OCI-M2 (cell line): Measurements from ENCODE around the gene TMEM204.

ENCODE experiments used
- DNase-seq: peaks from one replicate; lab custom pipeline; 2025; ENCODE audit not compliant: unreplicated experiment; lab: John Stamatoyannopoulos, UW

Gene TMEM204

DNA sequence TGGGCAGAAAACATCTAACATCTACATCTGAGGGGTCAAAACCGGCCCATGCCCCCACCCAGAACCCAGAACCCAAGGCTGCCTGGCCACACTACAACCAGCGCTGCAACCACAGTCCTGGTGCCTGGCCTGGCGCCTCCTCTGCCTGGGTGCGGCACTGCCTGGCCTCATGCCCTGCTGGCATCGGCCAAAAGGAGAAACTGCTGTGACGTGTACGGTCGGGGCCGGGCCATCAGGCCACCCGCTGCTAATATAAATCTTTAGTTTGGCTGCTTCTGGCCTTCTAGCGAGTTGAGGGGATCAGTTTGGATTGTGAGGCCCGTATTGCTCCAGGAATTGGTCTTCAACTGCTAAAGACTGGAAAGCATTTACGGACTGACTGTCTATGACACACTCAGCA, 22.8 kb downstream of the TMEM204 start:
- no peak for DNase-seq

- DNase-seq: no peak
These were observed 23.6 kb downstream of the TMEM204 start for GRCh38 chr16:1557074-1557473.

GRCh38 chr16:1557576-1557975, 24.1 kb downstream of the TMEM204 start:
- DNase-seq: no peak

GRCh38 chr16:1559446-1559975, 26.0 kb downstream of the TMEM204 start:
- DNase-seq: no peak

- DNase-seq: no peak
These were observed 26.7 kb downstream of the TMEM204 start for GRCh38 chr16:1560153-1560552.

DNA sequence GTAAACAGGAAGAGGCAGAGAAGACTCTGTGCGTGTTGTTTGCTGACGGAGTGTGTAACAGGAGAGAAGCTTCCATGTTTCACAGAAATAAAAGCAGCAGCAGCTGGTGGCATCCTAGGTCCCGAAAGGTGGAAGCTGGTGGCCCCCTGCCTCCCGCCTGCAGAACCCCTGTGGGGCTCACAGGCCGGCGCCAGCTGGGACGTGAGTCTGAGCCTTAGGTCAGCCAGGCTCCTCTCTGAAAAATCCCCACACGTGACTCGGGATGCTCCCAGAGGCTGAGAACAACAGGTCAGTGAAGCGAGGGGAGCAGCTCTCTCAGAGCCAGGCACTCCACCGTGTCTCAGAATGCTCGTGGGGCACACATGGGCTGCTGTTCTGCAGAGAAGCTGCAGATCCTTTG, 27.4 kb downstream of the TMEM204 start:
- DNase-seq: no peak

- no peak for DNase-seq
These were observed 27.8 kb downstream of the TMEM204 start for GRCh38 chr16:1561266-1561665.

DNA sequence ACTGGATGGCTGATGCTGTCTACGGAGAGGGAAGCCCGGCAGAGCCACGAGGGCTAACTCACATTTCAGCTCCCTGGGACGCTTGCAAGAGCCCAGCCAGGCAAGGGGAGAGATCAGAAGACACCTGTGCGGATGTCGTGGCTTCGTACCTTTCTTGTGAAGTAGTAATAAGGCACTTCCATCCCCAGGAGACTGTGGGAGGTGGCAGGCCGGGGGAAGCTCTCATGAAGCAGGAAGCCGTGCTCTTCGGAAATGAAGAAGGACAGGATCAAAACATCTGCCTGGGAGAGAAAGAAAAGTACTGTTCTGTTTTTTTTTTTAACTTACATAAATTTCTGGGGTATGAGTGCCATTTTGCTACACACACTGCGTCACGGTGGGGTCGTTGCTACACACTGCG, 28.4 kb downstream of the TMEM204 start:
- DNase-seq: no peak

DNA sequence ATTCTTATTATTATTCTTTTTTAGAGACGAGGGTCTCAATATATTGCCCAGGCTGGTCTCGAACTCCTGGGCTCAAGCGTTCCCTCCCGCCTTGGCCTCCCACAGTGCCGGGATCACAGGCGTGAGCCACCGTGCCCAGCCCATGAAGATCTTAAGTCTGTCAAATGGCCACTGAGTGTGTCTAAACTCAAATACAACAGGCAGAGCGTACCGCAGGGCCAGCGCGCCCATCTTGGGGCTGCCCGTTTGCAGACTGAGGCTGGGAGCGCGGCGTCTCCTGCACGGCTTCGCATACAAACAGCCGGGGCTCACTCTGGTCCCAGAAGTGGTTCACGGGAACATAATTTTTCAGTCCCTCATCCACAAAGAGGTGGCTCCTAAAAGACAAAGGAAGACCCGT, 30.3 kb downstream of the TMEM204 start:
- DNase-seq: no peak

GRCh38 chr16:1564325-1564724, 30.9 kb downstream of the TMEM204 start:
- no peak for DNase-seq

GRCh38 chr16:1565083-1565805, 31.8 kb downstream of the TMEM204 start:
- no peak for DNase-seq

- DNase-seq: no peak
These were observed 34.5 kb downstream of the TMEM204 start for GRCh38 chr16:1567988-1568387.

DNA sequence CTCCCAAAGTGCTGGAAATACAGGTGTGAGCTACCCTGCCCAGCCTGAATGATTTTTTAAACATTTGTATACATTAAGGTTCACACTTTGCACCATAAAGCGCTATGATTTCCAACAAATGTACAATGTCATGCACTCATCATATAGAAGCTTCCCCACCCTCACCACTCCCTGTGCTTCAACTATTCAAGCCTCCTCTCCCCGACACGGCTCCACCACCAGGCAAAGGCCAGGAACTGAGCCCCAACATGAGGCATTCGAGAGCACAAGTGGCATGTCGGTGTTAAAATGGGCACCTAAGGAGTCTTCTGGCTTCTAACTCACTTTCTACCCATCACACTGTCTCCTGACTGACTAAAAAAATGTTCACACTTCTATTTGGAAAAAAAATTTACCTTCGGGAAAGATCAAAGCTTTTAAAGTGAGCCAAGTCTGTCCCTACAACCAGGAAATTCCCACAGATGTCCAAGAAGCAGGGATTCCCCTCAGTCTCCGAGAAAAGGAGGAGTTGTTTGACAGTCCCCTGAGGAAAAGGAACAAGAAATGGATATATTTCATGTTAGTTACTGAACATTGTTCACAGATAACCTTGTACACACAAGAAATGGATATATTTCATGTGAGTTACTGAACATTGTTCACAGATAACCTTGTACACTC, 37.7 kb downstream of the TMEM204 start:
- DNase-seq: no peak

GRCh38 chr16:1572673-1573072, 39.2 kb downstream of the TMEM204 start:
- no peak for DNase-seq

DNA sequence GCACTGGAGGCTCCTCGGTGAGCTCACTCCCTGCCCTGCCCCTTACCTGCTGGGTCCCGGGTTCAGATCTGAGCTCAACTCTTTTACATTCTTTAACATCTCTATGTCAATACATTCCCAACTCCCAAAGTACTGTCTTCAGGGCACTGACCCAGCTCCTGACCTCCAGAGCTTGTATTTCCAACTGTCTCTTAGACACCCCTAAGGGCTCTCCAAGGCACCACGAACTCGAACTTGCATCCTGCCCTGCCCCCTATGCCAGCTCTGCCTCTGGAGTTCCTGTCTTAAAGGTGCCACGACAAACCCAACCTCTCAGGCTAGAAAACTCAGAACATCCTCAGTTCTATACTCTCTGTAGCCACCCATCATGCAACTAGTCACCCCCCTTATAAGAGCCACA, 39.8 kb downstream of the TMEM204 start:
- DNase-seq: no peak

DNA sequence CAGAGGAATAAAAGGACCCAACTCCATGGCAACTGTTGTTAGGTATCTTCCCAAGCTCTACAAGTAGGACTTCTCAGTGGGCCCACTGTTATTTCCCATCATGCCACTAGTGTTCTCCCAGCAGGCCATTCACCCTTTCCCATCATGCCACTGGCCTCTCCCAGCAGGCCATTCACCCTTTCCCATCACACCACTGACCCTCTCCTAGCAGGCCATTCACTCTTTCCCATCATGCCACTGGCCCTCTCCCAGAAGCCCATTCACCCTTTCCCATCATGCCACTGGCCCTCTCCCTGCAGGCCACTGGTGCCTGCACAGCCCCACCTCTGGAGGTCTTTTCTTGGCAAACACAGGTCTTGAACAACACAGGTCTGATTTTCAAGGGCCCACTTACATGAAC, 42.1 kb downstream of the TMEM204 start:
- DNase-seq: no peak

DNA sequence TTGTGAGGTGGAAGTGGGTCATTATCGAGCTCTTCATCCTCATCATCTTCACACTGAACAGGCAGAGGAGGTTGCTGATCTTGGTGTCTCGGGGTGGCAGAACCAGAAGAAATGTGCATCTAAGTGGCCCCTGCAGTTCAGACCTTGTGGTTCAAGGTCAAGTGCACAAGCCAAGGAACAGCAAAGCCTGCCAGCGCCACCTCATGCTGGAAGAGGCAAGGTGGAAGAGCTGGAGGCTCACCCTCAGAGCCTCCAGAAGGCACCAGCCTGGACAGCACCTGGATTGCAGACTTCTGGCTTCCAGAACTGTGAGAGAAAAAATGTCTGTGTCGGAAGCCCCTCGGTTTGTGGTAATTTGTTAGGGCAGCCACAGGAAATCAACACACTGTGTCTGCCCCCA, 45.7 kb downstream of the TMEM204 start:
- DNase-seq: no peak

DNA sequence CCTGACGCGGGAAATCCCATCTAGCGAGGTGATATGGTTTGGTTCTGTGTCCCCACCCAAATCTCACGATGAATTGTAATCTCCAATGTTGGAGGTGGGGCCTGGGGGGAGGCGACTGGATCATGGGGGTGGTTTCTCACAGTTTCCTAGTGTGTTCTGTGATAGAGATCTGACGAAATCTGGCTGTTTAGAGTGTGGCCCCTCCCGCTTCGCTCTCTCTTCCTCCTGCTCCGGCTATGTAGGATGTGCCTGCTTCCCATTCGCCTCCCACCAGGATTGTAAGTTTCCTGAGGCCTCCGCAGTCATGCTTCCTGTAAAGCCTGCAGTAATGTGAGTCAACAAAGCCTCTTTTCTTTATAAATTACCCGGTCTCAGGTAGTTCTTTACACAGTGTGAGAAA, 46.8 kb downstream of the TMEM204 start:
- no peak for DNase-seq

- no peak for DNase-seq
These were observed 47.5 kb downstream of the TMEM204 start for GRCh38 chr16:1580956-1581355.

GRCh38 chr16:1581804-1582203, 48.3 kb downstream of the TMEM204 start:
- DNase-seq: no peak

DNA sequence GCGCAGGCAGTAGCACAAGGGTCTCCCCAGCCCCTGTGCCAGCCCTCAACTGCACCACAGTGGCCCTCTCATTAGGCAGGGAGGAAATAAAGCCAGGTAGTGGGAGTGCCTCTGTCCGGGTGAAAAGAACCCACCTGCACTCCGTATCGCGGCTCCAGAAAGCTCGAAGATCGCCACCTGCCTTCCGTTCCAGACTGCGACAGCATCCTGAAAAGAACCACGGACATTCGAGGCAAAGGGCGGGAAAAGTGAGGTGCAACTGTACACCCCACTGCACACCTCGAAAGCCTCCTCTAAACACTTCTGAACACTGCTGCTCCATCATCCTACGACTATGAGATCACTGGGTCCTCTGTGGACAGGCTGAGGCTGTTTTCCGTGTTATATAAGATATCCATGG, 49.7 kb downstream of the TMEM204 start:
- DNase-seq: no peak

GRCh38 chr16:1584926-1585484, 51.5 kb downstream of the TMEM204 start:
- DNase-seq: no peak
